ENCODE results near the gene NTN4.
"Not testable (repeated sequence)": the region's sequence is repeated elsewhere in the genome, so short reads cannot be mapped to it uniquely, and the experiment has no call there.

The NTN4 gene

DNA sequence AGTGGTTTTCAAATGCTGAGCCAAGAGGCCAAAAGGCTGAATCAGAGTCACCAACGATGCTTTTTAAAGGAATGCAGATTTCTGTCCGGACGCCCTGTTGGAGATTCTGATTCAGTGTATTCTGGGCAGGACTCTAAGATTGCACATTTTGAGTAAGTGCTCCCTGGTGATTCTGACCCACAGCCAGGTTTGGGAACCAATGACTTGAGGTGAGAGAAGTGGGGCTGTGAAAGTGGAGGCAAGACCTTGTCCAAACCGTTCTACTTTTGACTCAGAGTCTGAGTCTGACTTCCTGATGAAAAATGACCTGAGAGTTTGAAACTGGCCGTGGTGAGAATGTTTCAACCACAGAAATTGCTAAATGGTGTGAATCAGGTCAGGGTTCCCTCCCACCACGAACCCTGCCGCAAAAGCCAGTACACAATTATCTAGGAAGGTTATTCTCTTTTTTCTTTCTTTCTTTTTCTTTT is 90.2 kb downstream of the NTN4 start:
- Mint-ChIP-seq H3K27me3 (peaks cover 9% of the 10 kb centered on the region), H3K27ac (no peak overlapping the region), H3K4me1 (no peaks in the 10 kb centered on the region), H3K36me3 (no peaks in the 10 kb centered on the region), H3K9me3 (no peaks in the 10 kb centered on the region), H3K4me3 (no peak overlapping the region)
- no peak for ATAC-seq (ENCODE audit: low read depth)
- no peak for DNase-seq (ENCODE audit: low spot score in 2 of 2)

- Mint-ChIP-seq H3K36me3 (no peaks in the 10 kb centered on the region), H3K27me3 (peaks cover 9% of the 10 kb centered on the region), H3K9me3 (no peaks in the 10 kb centered on the region), H3K4me3 (no peak overlapping the region), H3K27ac (no peak overlapping the region), H3K4me1 (no peaks in the 10 kb centered on the region)
- DNase-seq (ENCODE audit: low spot score in 2 of 2): no peak
- ATAC-seq (ENCODE audit: low read depth): no peak
These were observed 91.0 kb downstream of the NTN4 start for GRCh38 chr12:95699579-95699978.

- ATAC-seq (ENCODE audit: low read depth) (no peak), DNase-seq (ENCODE audit: low spot score in 2 of 2) (no peak)
- Mint-ChIP-seq H3K27me3 (peaks cover 5% of the 10 kb centered on the region), H3K27ac (no peak overlapping the region), H3K36me3 (no peaks in the 10 kb centered on the region), H3K4me1 (no peaks in the 10 kb centered on the region), H3K9me3 (no peaks in the 10 kb centered on the region), H3K4me3 (no peak overlapping the region)
These were observed 96.4 kb downstream of the NTN4 start for GRCh38 chr12:95694136-95694535.

GRCh38 chr12:95693689-95694088 is 96.9 kb downstream of the NTN4 start:
- ATAC-seq (ENCODE audit: low read depth): no peak
- H3K9me3 Mint-ChIP-seq: no peaks in the 10 kb centered on the region
- no peaks in the 10 kb centered on the region for H3K36me3 Mint-ChIP-seq
- no peaks in the 10 kb centered on the region for H3K4me1 Mint-ChIP-seq
- H3K27me3 Mint-ChIP-seq: peaks cover 5% of the 10 kb centered on the region
- DNase-seq (ENCODE audit: low spot score in 2 of 2): no peak
- H3K4me3 Mint-ChIP-seq: no peak overlapping the region
- H3K27ac Mint-ChIP-seq: no peak overlapping the region

- no peaks in the 10 kb centered on the region for H3K9me3 Mint-ChIP-seq
- no peaks in the 10 kb centered on the region for H3K4me1 Mint-ChIP-seq
- H3K27me3 Mint-ChIP-seq: peaks cover 7% of the 10 kb centered on the region
- DNase-seq (ENCODE audit: low spot score in 2 of 2) (no peak), ATAC-seq (ENCODE audit: low read depth) (no peak)
- H3K27ac Mint-ChIP-seq: no peak overlapping the region
- no peaks in the 10 kb centered on the region for H3K36me3 Mint-ChIP-seq
- H3K4me3 Mint-ChIP-seq: no peak overlapping the region
These were observed 99.5 kb downstream of the NTN4 start for GRCh38 chr12:95690861-95691635.

DNA sequence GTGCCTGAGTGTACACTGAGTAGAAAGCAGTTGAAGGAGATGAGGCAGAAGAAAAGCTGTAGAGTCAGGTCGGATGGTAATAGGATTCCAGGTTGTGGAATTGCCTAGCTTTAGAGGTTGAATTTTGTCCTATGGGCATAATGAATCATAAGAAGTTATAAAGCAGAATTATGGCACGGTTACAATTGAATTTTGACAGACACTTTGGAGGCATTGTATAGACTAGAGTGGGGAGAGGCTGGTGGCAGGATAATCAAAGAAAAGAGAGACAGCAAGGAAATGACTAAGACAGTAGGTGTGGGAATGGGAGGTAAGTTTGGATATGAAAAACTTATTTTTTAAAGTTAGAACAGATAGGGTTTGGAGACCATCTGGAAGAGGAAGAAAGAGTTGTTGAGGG is 102.6 kb downstream of the NTN4 start:
- DNase-seq (ENCODE audit: low spot score in 2 of 2) (no peak), ATAC-seq (ENCODE audit: low read depth) (no peak)
- Mint-ChIP-seq H3K36me3 (no peaks in the 10 kb centered on the region), H3K27me3 (peaks cover 10% of the 10 kb centered on the region), H3K4me1 (no peaks in the 10 kb centered on the region), H3K27ac (no peak overlapping the region), H3K4me3 (no peak overlapping the region), H3K9me3 (no peaks in the 10 kb centered on the region)

- DNase-seq (ENCODE audit: low spot score in 2 of 2): no peak
- peaks cover 9% of the 10 kb centered on the region for H3K27me3 Mint-ChIP-seq
- H3K27ac Mint-ChIP-seq: no peak overlapping the region
- no peaks in the 10 kb centered on the region for H3K9me3 Mint-ChIP-seq
- H3K36me3 Mint-ChIP-seq: no peaks in the 10 kb centered on the region
- ATAC-seq (ENCODE audit: low read depth): no peak
- no peak overlapping the region for H3K4me3 Mint-ChIP-seq
- no peaks in the 10 kb centered on the region for H3K4me1 Mint-ChIP-seq
These were observed 107.1 kb downstream of the NTN4 start for GRCh38 chr12:95683418-95683817.

DNA sequence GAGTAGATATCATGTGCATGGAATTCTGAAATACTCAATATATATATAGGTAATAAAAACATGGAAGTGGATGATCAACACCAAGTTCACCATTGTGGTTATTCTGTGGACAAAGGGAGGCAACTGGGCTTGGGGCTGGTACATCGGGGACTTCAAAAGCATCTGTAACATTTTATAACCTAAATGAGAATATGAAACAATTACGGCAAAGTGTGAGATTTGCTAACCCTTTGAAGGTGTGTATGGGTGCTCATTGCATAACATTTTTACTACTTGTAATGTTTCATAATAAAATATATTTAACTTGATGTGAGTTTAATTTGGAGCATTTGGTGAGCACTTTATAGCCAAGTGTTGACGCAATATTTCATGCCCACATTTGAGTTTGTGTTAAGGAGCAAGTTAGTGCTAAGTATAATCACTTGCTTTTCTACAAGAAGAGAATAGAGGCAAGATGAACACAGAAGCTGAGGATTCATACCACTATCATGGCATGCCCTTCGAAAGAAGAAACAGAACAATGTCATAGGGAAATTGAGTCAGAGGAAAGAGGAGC is 109.3 kb downstream of the NTN4 start:
- no peak overlapping the region for H3K4me3 Mint-ChIP-seq
- no peak overlapping the region for H3K27ac Mint-ChIP-seq
- H3K27me3 Mint-ChIP-seq: peaks cover 8% of the 10 kb centered on the region
- no peaks in the 10 kb centered on the region for H3K4me1 Mint-ChIP-seq
- no peaks in the 10 kb centered on the region for H3K9me3 Mint-ChIP-seq
- ATAC-seq (ENCODE audit: low read depth) (no peak), DNase-seq (ENCODE audit: low spot score in 2 of 2) (no peak)
- no peaks in the 10 kb centered on the region for H3K36me3 Mint-ChIP-seq

- Mint-ChIP-seq H3K9me3 (no peaks in the 10 kb centered on the region), H3K4me1 (no peaks in the 10 kb centered on the region), H3K36me3 (no peaks in the 10 kb centered on the region), H3K27me3 (peaks cover 1% of the 10 kb centered on the region), H3K4me3 (no peak overlapping the region), H3K27ac (no peak overlapping the region)
- DNase-seq (ENCODE audit: low spot score in 2 of 2): no peak
- no peak for ATAC-seq (ENCODE audit: low read depth)
These were observed 111.9 kb downstream of the NTN4 start for GRCh38 chr12:95678684-95679083.

- not testable (repeated sequence) for H3K4me1 Mint-ChIP-seq; H3K4me3 Mint-ChIP-seq; H3K27ac Mint-ChIP-seq; H3K36me3 Mint-ChIP-seq; ATAC-seq (ENCODE audit: low read depth); H3K27me3 Mint-ChIP-seq; DNase-seq (ENCODE audit: low spot score in 2 of 2); H3K9me3 Mint-ChIP-seq
These were observed 112.8 kb downstream of the NTN4 start for GRCh38 chr12:95677782-95678181.

- Mint-ChIP-seq H3K27me3 (peaks cover 2% of the 10 kb centered on the region), H3K36me3 (no peaks in the 10 kb centered on the region), H3K9me3 (no peaks in the 10 kb centered on the region), H3K4me3 (no peak overlapping the region), H3K27ac (no peak overlapping the region), H3K4me1 (no peaks in the 10 kb centered on the region)
- no peak for ATAC-seq (ENCODE audit: low read depth)
- no peak for DNase-seq (ENCODE audit: low spot score in 2 of 2)
These were observed 115.9 kb downstream of the NTN4 start for GRCh38 chr12:95674631-95675030.

GRCh38 chr12:95674163-95674562 is 116.4 kb downstream of the NTN4 start:
- DNase-seq (ENCODE audit: low spot score in 2 of 2) (no peak), ATAC-seq (ENCODE audit: low read depth) (no peak)
- Mint-ChIP-seq H3K36me3 (no peaks in the 10 kb centered on the region), H3K4me3 (no peak overlapping the region), H3K9me3 (no peaks in the 10 kb centered on the region), H3K4me1 (no peaks in the 10 kb centered on the region), H3K27me3 (peaks cover 2% of the 10 kb centered on the region), H3K27ac (no peak overlapping the region)

DNA sequence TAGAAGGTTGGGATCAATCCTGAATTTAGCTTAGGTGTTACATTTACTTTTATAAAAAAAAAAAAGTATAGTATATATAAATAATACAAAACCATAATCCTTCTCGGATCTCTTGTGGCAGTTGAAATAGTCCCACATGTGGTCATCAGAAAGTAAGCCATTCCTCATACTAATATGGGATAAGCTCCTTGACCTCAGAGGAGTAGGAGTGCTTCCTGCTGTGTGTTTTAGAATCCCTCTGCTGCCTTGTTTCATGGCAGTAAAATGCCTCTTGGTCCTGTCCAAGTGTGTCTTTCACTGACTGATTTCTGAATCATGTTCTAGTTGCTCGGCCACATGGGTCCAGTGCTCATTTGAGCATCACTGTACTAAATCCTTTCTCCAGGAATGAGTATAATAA is 117.0 kb downstream of the NTN4 start:
- DNase-seq (ENCODE audit: low spot score in 2 of 2) (no peak), ATAC-seq (ENCODE audit: low read depth) (no peak)
- Mint-ChIP-seq H3K27ac (no peak overlapping the region), H3K4me3 (no peak overlapping the region), H3K36me3 (no peaks in the 10 kb centered on the region), H3K9me3 (no peaks in the 10 kb centered on the region), H3K4me1 (no peaks in the 10 kb centered on the region), H3K27me3 (peaks cover 2% of the 10 kb centered on the region)

GRCh38 chr12:95672166-95672565 is 118.4 kb downstream of the NTN4 start:
- no peak for ATAC-seq (ENCODE audit: low read depth)
- DNase-seq (ENCODE audit: low spot score in 2 of 2): no peak
- Mint-ChIP-seq H3K27me3 (peaks cover 2% of the 10 kb centered on the region), H3K4me3 (no peak overlapping the region), H3K27ac (no peak overlapping the region), H3K36me3 (no peaks in the 10 kb centered on the region), H3K4me1 (no peaks in the 10 kb centered on the region), H3K9me3 (no peaks in the 10 kb centered on the region)

DNA sequence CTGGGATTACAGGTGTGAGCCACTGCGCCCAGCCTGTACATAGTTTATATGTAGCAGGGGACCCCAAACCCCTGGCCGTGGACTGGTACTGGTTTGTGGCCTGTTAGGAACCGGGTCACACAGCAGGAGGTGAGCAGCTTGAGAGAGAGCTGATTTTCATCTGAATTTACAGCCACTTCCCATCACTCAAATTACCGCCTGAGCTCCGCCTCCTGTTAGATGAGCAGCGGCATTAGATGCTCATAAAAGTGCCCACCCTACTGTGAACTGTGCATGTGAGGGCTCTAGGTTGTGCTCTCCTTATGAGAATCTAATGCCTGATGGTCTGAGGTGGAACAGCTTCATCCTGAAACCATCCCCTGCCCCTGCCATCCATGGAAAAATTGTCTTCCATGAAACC is 119.3 kb downstream of the NTN4 start:
- ATAC-seq (ENCODE audit: low read depth) (no peak), DNase-seq (ENCODE audit: low spot score in 2 of 2) (no peak)
- no peak overlapping the region for H3K4me3 Mint-ChIP-seq
- H3K27ac Mint-ChIP-seq: no peak overlapping the region
- H3K36me3 Mint-ChIP-seq: no peaks in the 10 kb centered on the region
- no peaks in the 10 kb centered on the region for H3K4me1 Mint-ChIP-seq
- H3K27me3 Mint-ChIP-seq: peaks cover 3% of the 10 kb centered on the region
- no peaks in the 10 kb centered on the region for H3K9me3 Mint-ChIP-seq

Data from memory B cell (primary cell).